GM21737 (cell line): ENCODE data around the gene FSTL4.

Experiments used
- ATAC-seq: cut with Tn5 transposase; IDR thresholded peaks from one replicate; pipeline ENCODE4 v1.9.1; 2021; ENCODE audit warnings: mild to moderate bottlenecking, moderate library complexity; ENCODE audit not compliant: unreplicated experiment

The FSTL4 gene

DNA sequence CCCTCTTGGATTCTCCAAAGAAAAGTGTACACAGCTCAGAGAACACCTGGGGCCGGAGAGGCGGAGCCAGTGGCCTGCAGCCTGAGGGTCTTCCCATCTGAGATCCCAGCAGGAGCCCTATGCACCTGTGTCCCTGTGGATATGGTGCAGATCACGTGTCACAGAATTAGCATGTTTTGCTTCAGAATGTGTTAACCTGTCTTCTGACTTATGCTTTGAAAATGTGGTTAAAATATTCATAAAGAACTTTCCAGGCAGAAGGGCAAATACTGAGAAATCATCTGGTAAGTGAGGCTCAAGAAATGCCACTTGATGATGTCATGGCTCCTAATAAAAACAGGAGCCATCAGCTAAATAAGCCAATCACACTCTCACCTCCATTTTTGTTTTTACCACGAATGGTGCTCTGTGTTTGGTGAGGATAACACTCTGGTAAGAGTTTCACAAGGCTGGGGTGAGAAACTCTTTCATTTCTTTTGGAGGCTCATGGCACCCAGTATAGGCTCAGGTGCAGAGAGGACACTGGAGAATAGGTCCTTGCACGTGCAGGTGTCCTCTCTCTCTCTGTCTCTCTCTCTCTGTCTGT is 279.8 kb downstream of the FSTL4 start:
- no peak for ATAC-seq

DNA sequence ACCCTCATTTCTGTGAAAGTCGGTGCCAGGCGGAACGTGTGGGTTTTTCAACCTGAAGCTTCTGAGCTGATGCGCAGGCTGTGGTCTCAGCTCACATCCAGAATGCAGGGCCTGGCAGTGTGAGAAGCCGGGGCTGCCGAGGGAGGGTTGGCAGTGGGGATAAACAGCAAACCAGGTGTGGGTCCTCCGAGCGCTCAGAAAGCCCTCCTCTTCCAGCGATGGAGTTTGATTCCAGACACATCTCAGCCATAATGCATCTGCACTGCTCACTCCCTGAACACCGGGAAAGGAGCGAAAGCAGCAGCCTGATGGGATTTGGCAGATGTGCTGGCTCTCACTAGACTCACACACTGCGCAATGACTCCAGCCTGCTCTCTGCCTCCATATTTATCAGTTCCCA is 280.4 kb downstream of the FSTL4 start:
- no peak for ATAC-seq

DNA sequence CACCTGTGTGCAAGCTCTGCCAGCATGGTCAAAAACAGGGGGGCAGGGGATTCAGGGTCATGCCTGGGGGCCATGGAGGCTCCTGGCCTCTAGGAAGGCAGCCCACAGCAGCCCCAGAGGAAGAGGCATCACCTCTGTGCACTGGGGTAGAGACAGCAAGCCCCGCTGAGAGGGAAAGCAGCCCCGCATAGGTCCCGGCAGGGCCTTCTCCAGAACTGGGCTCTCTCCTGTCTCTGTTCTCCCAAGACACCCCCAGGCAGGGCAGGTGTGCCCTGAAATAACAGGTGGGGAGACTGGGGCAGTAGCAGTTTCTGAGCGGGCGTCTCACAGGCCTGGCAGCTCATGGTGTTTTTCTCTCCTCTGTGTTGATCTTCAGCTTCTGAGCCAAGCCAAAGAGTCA is 281.4 kb downstream of the FSTL4 start:
- ATAC-seq: no peak

DNA sequence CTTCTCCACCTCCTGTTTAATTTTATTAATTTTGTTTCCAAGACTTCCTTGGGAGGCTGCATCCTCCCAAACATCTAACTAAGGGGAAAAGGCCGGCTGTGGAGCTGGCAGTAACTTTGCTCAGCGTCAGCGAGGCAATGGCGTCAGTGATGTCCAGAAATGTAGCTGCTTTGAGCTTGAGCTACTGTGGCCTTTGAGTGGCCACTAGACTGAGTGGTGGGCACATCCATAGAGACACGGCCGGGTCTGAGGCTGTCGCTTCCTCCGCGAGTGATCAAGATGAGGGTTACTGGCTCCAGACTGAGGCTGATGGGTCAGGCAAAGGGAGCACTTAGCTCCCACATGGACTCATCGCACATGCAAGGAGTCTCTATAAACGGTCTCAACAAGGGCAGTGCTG is 283.5 kb downstream of the FSTL4 start:
- no peak for ATAC-seq

DNA sequence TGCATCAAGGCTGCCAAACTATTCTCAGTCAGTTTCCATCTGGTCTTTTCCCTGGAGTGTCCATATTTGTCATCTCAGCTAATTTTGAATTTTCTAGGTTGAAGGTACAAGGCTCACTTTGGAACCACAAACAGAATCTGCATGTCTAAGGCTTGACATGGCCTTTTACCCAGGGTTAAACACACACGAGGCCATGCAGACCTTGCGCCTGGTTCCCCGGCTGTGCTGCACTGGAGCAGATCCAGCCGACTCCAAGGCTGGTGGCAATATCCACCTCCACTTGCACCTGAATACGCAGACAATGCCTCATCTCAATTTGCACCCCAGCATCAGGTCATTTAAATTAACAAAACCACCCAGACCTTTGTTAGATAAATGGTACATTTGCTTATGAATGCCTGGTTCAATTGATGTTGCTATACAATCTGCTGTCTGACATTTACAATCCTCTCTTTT is 284.4 kb downstream of the FSTL4 start:
- no peak for ATAC-seq

DNA sequence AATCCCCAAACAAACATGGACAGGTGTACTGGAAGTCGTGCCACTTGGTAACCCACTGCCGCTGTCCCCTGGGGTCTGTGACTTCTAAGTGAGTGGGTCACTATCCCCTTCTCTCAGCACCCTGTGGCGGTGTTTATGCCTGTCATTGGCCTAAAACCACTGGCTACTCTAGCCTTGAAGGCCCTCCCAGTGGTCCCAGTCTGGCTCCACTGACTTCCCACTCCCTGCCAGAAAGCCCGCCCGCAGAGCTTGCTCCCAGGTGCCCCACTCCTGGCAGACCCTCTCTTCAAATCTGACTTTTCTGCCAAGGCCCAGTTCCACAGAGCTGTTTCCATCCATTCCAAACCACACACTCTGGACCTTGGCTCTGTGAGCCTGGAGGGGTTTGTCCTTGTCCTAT is 286.0 kb downstream of the FSTL4 start:
- no peak for ATAC-seq

DNA sequence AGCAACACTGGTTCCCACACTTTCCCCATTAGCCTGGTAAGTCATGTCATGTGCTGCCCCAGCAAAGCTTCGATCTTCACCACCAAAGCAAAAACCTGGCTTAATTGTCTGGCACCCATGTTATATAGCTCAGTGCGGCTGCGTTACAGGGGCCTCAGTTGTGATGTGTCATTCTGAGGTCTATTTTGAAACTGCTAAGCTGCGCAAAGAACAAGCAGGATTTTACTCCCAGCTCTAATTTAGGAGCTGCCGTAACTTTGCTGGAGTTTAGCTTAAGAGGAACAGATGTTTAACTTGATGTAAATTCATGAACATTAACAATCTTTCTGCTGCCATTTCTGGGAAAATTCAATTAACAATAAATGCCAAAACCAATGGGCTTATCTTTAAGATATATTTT is 286.5 kb downstream of the FSTL4 start:
- ATAC-seq: no peak

DNA sequence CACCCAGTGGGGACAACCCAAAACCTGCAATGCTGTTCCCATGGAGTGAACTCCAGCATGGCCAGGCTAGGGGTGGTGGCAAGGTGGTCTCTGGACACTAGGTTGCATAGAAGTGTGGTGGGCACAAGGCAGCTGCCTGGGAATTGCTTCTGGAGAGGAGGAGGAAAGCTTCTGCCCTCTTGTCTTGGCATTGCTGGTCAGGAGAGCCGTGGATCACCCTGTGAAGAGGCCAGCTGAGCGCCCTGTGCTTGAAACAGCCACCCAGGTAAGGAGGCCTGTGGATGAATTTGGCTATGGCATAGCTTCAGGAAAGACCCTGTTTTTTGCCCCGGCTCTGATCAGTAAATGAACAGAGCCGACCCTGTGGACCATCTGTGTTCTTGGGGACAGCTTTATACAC is 287.4 kb downstream of the FSTL4 start:
- no peak for ATAC-seq

DNA sequence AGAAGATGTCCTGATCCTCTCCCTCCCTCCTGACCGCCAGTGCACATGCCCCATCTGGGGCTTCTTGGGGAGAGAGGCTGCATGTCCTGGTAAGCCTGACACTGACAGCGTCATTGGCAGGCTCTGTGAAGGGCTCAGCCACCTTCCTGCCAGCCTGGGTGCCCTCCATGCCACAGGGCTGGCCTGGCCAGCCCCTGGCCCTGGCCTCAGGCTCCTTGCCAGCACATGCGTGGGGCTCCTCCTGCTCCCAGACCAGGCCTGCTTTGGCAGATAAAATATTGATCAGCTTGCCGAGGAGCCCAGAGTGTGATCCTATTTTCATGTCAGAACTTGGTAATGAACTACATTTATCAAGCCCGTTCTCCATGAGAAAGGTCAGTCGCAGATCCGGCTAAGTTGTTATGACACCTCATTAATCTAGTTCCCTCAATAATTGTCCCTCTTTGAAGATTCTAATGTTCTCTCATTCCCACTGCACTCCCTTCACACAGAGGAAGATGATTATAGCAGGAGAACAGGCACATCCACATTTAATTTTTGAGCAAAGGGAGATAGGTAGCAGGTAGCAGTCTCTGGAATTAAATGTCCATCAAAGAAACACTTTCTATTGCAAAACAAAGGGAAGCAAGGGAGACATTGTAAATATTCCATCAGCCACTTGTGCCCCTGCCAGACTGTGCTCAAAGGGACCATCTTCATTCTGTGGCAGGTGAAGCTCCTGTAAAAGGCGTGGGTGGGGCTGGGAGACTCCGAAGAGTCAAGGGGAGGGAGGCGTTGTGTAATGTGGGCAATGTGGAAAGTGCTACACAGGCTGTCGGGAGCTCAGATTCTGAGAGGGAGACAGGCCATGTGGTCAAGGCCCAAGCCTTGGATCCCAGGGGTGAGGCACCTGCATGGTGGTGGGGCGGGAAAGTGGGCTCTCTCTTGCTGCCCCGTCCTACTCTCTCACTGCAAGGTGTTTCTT is 288.6 kb downstream of the FSTL4 start:
- no peak for ATAC-seq

DNA sequence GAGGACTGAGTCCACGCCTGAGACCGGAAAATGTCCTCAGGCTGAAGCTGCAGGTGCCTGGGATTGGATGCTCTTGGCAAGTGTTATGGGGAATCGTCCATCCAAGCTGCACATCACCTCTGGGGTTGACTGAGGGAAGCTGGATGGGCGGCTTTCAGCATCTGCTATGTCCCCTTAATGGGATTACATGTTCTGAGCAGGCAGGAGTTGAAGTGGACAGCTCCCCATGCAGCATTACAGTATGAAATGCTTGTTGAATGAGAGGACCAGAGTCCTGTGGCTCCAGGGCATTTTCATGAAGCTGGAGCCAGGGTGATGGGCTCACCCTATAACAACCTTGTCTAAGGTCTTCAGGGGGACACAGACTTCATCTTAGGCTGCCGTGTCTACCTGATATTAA is 289.6 kb downstream of the FSTL4 start:
- ATAC-seq: no peak

DNA sequence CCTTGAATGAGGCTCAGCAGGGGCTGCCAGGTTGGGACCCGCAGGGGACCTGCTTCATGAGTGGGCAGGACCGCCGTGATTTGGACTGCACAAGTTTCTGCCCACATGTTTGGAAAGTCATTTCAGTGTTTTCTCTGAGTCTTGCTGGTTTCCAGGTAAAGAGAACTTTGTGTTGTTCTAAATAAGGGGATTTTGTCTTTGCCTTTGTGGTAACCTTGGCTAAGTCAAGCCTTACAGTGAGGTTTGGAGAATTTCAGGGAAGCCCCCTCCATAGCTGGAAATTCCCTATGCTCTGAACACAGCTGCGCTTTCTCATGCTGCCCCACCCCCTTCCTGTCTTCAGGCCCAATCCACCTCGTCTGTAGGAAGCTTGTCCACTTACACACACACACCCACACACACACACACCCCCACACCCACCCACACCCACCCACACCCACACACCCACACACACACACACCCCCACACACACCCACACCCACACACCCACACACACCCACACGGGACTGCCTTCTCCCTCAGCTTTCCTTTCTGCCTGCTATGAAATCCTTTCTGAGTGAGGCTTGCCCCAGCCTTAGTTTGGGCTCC is 290.4 kb downstream of the FSTL4 start:
- ATAC-seq: no peak

DNA sequence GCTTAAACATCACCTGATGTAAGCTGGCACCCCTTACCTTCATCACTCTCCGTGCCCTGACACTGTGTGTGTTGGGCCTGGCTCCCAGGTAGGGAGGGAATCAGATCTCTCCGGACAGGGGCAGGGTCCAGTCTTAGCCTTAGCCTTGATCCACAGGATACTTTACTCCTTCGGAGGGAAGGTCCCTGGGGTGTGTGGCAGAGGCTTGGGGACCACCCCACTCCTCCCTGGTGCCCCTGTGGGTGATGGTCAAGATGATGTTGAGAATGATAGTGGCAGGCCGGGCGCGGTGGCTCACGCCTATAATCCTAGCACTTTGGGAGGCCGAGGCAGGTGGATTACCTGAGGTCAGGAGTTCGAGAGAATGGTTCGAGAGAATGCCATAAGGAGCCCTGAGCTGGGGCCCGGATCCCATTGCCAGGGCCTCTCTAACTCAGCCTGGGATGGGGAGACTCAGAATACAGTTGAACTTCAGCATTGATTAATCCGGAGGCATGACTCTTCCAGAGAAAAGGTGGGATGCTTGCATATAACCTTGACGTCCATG is 291.0 kb downstream of the FSTL4 start:
- ATAC-seq: no peak

DNA sequence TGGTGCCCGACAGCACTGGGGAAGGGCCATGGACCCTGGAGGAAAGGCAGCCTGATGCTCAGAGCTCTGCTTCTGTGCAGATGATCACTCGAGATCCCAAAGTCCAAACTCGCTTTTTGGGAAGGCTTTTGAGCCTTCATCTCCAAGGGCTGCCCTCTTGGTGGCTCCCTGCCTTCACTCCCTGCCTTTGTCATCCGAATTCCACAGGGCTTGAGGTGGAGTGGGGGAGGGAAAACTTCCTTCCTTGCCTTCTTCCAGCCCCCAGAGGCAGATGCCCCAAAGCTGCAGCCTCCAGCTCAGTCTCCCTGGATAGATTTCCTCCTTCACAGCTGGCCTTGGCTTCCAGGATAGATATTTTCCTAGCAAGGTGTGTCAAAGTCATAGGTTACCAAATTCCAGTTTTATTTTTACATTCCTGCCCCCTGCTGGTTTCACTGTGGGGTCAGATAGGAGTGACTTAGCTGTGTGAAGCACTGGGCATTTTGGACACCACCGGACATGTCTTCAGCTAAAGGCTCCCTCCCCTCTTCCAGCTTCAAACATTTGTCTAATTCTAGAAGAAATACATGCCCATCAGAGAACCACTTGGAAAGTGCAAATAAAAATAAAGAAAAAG is 292.3 kb downstream of the FSTL4 start:
- no peak for ATAC-seq

DNA sequence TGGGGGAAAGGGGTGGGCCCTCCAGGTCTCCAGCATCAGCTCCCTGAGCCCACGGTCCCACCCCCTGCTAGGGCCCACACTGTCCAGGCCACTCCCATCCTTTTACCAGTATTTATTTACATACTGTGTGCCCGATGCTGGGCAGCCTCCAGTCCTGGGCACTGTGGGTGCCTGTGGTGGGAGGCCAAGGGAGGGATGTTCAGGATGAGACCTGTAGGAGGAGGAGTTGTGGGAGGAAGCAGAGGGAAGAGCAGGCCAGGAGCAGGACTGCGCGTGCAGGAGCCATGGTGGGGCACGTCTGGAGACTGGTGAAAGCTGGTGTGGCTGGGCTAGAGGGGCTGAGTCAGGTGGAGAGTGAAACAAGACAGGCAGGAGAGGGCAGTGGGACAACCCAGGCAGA is 293.1 kb downstream of the FSTL4 start:
- no peak for ATAC-seq

DNA sequence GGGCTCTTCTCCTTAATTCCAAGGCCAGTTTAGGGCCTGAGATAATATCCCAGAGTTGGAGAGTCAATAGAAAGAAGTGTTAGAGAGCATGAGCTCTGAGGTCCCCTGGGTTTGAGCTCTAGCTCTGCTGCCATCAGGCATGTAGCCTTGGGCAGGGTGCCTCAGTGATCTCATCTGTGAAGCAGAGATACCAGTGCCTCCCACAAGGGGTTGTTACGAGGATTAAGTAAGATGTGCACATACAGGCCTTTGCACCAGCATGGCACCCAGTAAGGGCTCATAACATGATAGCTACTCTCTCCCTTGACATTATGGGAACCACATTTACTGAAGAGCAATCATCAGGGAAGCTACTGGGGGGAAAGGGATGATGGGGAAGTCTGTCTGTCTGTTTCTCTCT is 294.8 kb downstream of the FSTL4 start:
- no peak for ATAC-seq

DNA sequence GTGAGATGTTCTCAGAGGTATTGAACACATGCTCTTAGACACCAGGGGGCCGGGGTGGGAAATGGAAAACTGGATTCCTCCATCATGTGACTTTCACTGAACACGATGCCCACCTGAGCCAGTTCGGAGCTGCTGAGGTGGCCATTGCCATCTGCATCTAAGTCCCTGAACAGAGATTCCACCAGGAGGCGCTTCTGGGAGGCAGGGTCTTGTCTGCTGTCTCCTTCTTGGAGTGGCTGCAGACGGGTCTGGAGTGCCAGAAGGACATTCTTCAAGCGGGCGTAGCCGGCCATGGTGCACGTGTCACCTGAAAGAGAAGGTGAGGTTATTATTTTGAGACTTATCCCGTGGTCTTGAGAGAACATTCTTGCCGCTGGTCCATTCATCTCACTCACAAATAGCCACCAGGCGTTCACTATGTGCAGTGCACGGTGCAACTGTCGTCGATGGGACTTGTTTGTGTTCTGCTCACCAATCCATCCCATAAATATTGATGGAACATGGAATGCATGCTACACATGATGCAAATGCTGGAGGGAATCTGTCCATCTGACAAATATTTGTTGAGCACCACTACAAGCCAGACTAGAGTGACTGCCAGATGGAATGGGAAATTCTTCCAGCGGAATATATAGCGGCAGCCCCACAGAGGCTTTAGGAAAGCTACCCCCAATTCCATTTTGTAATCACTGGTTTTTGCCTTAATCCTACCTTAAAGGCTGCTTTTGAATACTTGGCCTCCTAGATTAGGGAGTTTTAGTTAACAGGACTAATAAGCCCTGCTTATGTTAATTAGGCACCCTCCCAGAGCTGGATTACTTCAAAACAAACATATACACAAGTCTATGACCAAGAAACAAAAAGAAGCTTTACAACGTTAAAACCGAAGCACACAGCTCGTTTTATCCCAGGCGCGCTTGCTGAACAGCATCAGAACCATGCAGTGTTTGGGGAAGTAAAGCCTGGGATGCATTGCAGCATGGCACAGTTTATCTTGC is 295.7 kb downstream of the FSTL4 start:
- no peak for ATAC-seq

DNA sequence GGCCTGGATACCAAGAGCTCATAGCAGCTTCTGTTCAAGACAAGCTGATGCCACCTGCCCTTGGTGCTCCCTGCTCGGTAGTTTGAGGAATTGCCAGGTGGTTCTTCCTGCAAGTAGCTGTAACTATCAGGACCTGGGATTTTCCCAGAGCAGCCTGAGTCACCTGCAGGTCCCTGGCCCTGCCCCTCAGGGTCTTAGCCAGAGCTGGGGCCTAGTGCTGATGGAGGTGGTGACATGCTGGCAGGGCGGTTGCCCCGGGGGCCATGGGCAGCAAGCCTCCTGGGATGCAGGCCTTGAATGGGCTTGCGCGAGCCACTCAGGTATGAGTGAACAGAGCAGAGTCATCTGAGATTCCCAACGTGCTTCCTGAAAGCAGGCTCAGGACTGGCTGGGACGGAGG is 298.3 kb downstream of the FSTL4 start:
- no peak for ATAC-seq

DNA sequence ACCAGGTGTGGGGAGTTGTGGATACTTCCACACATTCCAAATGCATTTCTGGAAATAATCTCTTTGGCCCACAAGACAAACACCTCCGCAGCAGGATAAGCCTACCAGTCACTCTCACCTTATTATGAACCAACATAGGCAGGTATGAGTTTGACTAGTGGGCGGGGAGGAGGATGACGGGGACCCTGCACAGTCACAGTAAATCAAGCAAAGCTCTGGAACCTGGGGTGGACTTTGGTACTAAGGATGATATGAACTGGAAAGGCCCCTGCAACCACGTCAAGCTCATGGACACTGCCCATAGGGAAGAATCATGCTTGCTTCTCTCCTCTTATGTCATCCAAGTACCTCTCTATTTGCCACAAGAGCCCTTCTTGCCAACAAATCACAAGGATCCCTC is 301.2 kb downstream of the FSTL4 start:
- ATAC-seq: no peak

DNA sequence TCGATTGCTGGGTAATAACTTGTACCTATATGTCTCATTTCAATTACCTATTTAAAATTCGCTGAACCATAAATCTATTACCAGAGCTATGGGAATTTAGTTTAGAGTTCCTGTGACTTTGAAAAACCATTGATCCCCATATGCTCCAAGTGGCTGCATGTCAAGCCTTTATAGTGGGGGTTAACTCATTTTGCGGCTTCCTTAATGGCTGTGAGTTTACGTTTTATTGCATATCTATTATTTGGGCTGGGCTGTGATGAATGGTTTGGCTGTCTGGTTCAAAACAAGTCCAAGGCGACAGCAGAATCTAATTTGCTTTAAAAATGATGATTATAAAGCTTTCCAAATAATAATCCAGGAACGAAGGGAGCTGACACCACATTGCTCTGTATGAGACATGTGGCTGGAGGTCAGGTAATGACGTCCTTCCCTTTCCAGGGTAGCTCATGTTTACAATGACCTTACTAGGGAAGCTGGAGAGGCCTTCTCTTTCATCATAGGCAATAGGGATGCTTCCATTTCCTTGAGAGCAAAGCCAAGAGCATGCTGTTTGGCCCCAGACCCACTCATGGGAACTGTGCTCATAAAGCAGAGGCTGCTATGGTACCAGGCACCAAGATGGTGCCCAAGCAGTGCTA is 302.2 kb downstream of the FSTL4 start:
- no peak for ATAC-seq
